K562 (cell line): Measurements from ENCODE around the gene DIPK1A. TPM values are rescaled to one million over a fixed set of nuclear protein-coding genes. Genes with fewer than 3 reads are reported as not detected.
A peak's percentile ranks its signal among the peaks of the same experiment; 100 is the strongest.

Experiments used
- C11orf30 ChIP-seq: fragments of 450-650 bp; IDR thresholded peaks from 2 replicates; pipeline ENCODE4 v1.6.1; 2016; ENCODE audit warnings: low read depth, mild to moderate bottlenecking
- CBX3 ChIP-seq, 2 experiments: IDR thresholded peaks; 1 replicate in 1 of 2; 2 replicates in 1 of 2; pipeline ENCODE4 v1.6.1; 2012; ENCODE audit warnings: inconsistent platforms in 2 of 2, low read length in 2 of 2, borderline replicate concordance in 1 of 2, control low read depth in 1 of 2
- CHD4 ChIP-seq: fragments of 200-600 bp; sonication (generic); IDR thresholded peaks from 3 replicates; pipeline ENCODE4 v1.6.1; 2012; ENCODE audit warnings: low read depth, mild to moderate bottlenecking, mixed read lengths, low read length, inconsistent platforms; ENCODE audit not compliant: insufficient read depth, insufficient replicate concordance, poor library complexity, severe bottlenecking
- EGR1 ChIP-seq: fragments of 450-650 bp; conservative IDR thresholded peaks from 2 replicates; pipeline ENCODE4 v1.6.1; 2017; ENCODE audit warnings: mild to moderate bottlenecking
- ESRRB ChIP-seq: fragments of 250-450 bp; sonication (Bioruptor Pico); IDR thresholded peaks from 2 replicates; pipeline ENCODE4 v1.5.0; 2020; ENCODE audit warnings: mild to moderate bottlenecking, moderate library complexity, borderline replicate concordance
- HLTF ChIP-seq: fragments of 450-650 bp; IDR thresholded peaks from 2 replicates; pipeline ENCODE4 v1.6.1; 2016
- NELFE ChIP-seq: IDR thresholded peaks from 2 replicates; pipeline ENCODE4 v1.6.1; 2011; ENCODE audit warnings: mild to moderate bottlenecking; ENCODE audit not compliant: insufficient read depth, insufficient read length
- NR1H2 ChIP-seq: sonication (generic); formaldehyde crosslinking; IDR thresholded peaks from 2 replicates; pipeline ENCODE4 v1.4.0; 2020; ENCODE audit warnings: mild to moderate bottlenecking, missing genetic modification reagents
- PCBP1 ChIP-seq: fragments of 200-400 bp; formaldehyde crosslinking; IDR thresholded peaks from 2 replicates; pipeline ENCODE4 v1.6.1; 2018; ENCODE audit warnings: mild to moderate bottlenecking, low read depth, low read length; ENCODE audit not compliant: poor library complexity, severe bottlenecking
- PHB2 ChIP-seq: fragments of 450-650 bp; IDR thresholded peaks from 2 replicates; pipeline ENCODE4 v1.6.1; 2017; ENCODE audit warnings: low read depth
- SNRNP70 ChIP-seq: fragments of 200-400 bp; formaldehyde crosslinking; optimal IDR thresholded peaks from 2 replicates; pipeline ENCODE3; 2017; ENCODE audit warnings: low read depth, low read length
- SRSF1 ChIP-seq: fragments of 200-400 bp; formaldehyde crosslinking; IDR thresholded peaks from 2 replicates; pipeline ENCODE4 v1.6.1; 2017; ENCODE audit warnings: mild to moderate bottlenecking, low read depth, low read length, moderate library complexity
- SRSF9 ChIP-seq: fragments of 200-400 bp; formaldehyde crosslinking; IDR thresholded peaks from 2 replicates; pipeline ENCODE4 v1.6.1; 2017; ENCODE audit warnings: low read depth, low read length, borderline replicate concordance
- TAF1 ChIP-seq: IDR thresholded peaks from 2 replicates; pipeline ENCODE4 v1.6.1; 2011; ENCODE audit warnings: mild to moderate bottlenecking, low read length, moderate library complexity; ENCODE audit not compliant: insufficient read depth, control insufficient read depth, severe bottlenecking; ENCODE audit errors: extremely low read depth
- TAF7 ChIP-seq: fragments of 450-650 bp; IDR thresholded peaks from 2 replicates; pipeline ENCODE4 v1.6.1; 2016; ENCODE audit warnings: missing genetic modification characterization, missing compliant biosample characterization
- TEAD1 ChIP-seq, 2 experiments: fragments of 450-650 bp in 1 of 2; sonication (generic) in 1 of 2; formaldehyde crosslinking; IDR thresholded peaks; 2 replicates each; pipeline versions ENCODE4 v1.4.0 to v1.8.0; 2020 to 2022; ENCODE audit warnings: mild to moderate bottlenecking in 2 of 2, missing genetic modification reagents in 1 of 2
- TRIM24 ChIP-seq, 2 experiments: fragments of 450-650 bp; IDR thresholded peaks; 2 replicates each; pipeline ENCODE4 v1.6.1; 2016
- ZBTB7A ChIP-seq: IDR thresholded peaks from 2 replicates; pipeline ENCODE4 v1.6.1; 2011; ENCODE audit warnings: low read depth, mild to moderate bottlenecking, low read length, moderate library complexity, borderline replicate concordance; ENCODE audit not compliant: control insufficient read depth
- ZC3H11A ChIP-seq: IDR thresholded peaks from 2 replicates; pipeline ENCODE4 v1.6.1; 2012; ENCODE audit warnings: low read depth, low read length, improper control_type of control experiment
- ZNF239 ChIP-seq: fragments of 250-450 bp; sonication (Bioruptor Pico); IDR thresholded peaks from 2 replicates; pipeline ENCODE4 v1.4.0; 2020; ENCODE audit warnings: mild to moderate bottlenecking
- ZNF253 ChIP-seq: fragments of 250-450 bp; sonication (Bioruptor Pico); conservative IDR thresholded peaks from 2 replicates; pipeline ENCODE4 v1.6.1; 2021; ENCODE audit warnings: mild to moderate bottlenecking
- polyA plus RNA-seq, 8 experiments: library from polyadenylated mRNA; depleted of rRNA in 4 of 8; stranded (reverse) in 5 of 8; unstranded in 3 of 8; fragments of >200 nt; fragmentation: Nextera tagmentation in 2 of 8; fragmentation: Illumina TruSeq in 1 of 8; extraction: Ambion mirVana in 2 of 8; extraction: Trizol in 1 of 8; gene quantifications; 2 replicates each; pipeline versions ENCODE4 v1.2.1 to v1.2.3, GENCODE V29; 2011 to 2014; ENCODE audit warnings: inconsistent platforms in 1 of 8, missing spikeins in 1 of 8
- total RNA-seq, 7 experiments: library from RNA; depleted of rRNA in 6 of 7; stranded (reverse); fragments of >200 nt in 6 of 7; fragmentation: Illumina TruSeq in 2 of 7; extraction: Trizol in 2 of 7; gene quantifications; 2 replicates each; pipeline versions ENCODE4 v1.2.1 to v1.2.3, GENCODE V29; 2011 to 2021; ENCODE audit warnings: low replicate concordance in 1 of 7
- TF ChIP-seq, protein P1 (sequence below): sonication (generic); formaldehyde crosslinking; IDR thresholded peaks from 2 replicates; pipeline ENCODE4 v1.9.0; 2022; ENCODE audit warnings: mild to moderate bottlenecking, missing genetic modification reagents
- TF ChIP-seq, protein P2 (sequence below): fragments of 450-650 bp; IDR thresholded peaks from one replicate; pipeline ENCODE4 v1.6.1; 2018; ENCODE audit warnings: mild to moderate bottlenecking, moderate library complexity; ENCODE audit not compliant: partially characterized antibody
- TF ChIP-seq, protein P3 (sequence below), 3 experiments: IDR thresholded peaks in 2 of 3; conservative IDR thresholded peaks in 1 of 3; 2 replicates each; pipeline ENCODE4 v1.5.1; 2011 to 2012; ENCODE audit warnings: low read length in 3 of 3, mild to moderate bottlenecking in 3 of 3, control low read depth in 2 of 3, improper control_type of control experiment in 1 of 3, inconsistent platforms in 1 of 3, low read depth in 1 of 3, mixed read lengths in 1 of 3, moderate library complexity in 1 of 3; ENCODE audit not compliant: insufficient read depth in 2 of 3

DIPK1A gene
- total and polyA plus RNA-seq, 9 of the 15 experiments (the other 6 are each of a cell fraction or from before 2014, with no cell fraction given): 0.54 to 2.5 (median 1.3) TPM

DNA sequence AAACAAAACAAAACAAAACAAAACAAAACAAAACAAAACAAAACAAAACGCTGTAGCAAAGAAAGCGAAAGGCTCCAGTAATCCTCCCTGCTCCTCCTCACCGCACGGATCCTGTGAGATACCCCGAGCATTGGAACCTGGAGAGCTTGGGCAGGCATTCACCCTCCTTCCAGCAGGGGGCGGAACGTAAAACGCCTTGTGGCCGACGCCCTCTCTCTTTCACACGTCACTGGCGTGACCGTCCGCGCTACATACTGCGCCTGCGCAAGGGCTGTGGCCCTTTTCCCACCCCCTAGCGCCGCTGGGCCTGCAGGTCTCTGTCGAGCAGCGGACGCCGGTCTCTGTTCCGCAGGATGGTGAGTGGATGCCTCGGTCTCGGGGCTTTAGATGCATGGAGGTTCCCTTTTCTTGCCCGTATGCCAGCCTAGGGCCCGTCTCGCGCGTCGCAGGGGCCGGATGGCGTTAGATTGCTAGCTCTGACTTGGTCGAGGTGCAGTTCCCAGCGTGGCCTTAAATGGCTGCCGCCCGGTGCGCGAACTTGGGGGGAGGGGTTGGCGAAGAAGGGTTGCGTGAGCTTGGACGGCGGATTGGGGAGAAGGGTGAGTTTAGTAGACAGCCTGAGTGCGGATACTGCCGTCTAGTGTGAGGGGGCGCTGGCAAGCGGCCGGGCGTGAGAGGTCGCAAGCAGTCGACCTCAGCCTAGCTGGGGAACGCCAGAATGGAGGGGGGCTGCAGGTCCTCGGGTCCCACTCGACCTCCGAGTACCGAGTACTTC is 129.3 kb downstream of the DIPK1A start, which contains the start of gene RPL5 (continued):
- TF ChIP-seq PCBP1: peak; percentile 90
- peak; percentile 96 for TF ChIP-seq TAF1
- TF ChIP-seq CBX3 (IDR thresholded peaks at IDR 0.05; ENCODE audit: borderline replicate concordance in 1 of 2, low read length in 2 of 2): 0 out of 3 replicates have a peak, but pooled peaks of 1 of the 2 experiments have one; percentile 37
- TF ChIP-seq, protein P1, sequence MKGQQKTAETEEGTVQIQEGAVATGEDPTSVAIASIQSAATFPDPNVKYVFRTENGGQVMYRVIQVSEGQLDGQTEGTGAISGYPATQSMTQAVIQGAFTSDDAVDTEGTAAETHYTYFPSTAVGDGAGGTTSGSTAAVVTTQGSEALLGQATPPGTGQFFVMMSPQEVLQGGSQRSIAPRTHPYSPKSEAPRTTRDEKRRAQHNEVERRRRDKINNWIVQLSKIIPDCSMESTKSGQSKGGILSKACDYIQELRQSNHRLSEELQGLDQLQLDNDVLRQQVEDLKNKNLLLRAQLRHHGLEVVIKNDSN (CRISPR knock-in tag): peak; percentile 57
- peak; percentile 62 to 96; a peak in 3 of 4 replicates for TF ChIP-seq TEAD1 (CRISPR knock-in tag; IDR thresholded peaks at IDR 0.05)
- TF ChIP-seq ZNF239 (CRISPR knock-in tag): 0 out of 2 replicates have a peak, but pooled peaks have one; percentile 40
- TF ChIP-seq CHD4: no peak
- TF ChIP-seq EGR1: peak; percentile 57
- TF ChIP-seq ESRRB: no peak
- TF ChIP-seq SRSF1: peak; percentile 94
- TF ChIP-seq, protein P2, sequence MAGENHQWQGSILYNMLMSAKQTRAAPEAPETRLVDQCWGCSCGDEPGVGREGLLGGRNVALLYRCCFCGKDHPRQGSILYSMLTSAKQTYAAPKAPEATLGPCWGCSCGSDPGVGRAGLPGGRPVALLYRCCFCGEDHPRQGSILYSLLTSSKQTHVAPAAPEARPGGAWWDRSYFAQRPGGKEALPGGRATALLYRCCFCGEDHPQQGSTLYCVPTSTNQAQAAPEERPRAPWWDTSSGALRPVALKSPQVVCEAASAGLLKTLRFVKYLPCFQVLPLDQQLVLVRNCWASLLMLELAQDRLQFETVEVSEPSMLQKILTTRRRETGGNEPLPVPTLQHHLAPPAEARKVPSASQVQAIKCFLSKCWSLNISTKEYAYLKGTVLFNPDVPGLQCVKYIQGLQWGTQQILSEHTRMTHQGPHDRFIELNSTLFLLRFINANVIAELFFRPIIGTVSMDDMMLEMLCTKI: no peak
- TF ChIP-seq NR1H2: peak; percentile 85; the same call in 1 of the 2 replicates
- peak; percentile 62 for TF ChIP-seq SNRNP70
- TF ChIP-seq SRSF9: no peak
- TF ChIP-seq TAF7 (tag): peak; percentile 100
- TF ChIP-seq ZNF253 (CRISPR knock-in tag): no peak
- peak; percentile 39 to 87 for TF ChIP-seq TRIM24 (IDR thresholded peaks at IDR 0.05)
- no peak for TF ChIP-seq ZC3H11A
- TF ChIP-seq, protein P3, sequence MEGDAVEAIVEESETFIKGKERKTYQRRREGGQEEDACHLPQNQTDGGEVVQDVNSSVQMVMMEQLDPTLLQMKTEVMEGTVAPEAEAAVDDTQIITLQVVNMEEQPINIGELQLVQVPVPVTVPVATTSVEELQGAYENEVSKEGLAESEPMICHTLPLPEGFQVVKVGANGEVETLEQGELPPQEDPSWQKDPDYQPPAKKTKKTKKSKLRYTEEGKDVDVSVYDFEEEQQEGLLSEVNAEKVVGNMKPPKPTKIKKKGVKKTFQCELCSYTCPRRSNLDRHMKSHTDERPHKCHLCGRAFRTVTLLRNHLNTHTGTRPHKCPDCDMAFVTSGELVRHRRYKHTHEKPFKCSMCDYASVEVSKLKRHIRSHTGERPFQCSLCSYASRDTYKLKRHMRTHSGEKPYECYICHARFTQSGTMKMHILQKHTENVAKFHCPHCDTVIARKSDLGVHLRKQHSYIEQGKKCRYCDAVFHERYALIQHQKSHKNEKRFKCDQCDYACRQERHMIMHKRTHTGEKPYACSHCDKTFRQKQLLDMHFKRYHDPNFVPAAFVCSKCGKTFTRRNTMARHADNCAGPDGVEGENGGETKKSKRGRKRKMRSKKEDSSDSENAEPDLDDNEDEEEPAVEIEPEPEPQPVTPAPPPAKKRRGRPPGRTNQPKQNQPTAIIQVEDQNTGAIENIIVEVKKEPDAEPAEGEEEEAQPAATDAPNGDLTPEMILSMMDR (IDR thresholded peaks at IDR 0.05 in 2 of 3, conservative IDR thresholded peaks at IDR 0.05 in 1 of 3; ENCODE audit: insufficient read depth in 2 of 3, low read depth in 1 of 3, low read length in 3 of 3): peak; percentile 93 to 98 (median 97)
- no peak; the same call in none of the 2 replicates for TF ChIP-seq HLTF
- peak; percentile 33; the same call in 1 of the 2 replicates for TF ChIP-seq ZBTB7A
- peak; percentile 76 for TF ChIP-seq C11orf30
- TF ChIP-seq PHB2: no peak; the same call in 1 of the 2 replicates
- no peak for TF ChIP-seq NELFE
